GM13977 (cell line): ENCODE measurements around the gene DSE.

Source experiments
- DNase-seq: peaks from one replicate; pipeline ENCODE4 v3.0.0; 2012; ENCODE audit warnings: low spot score
- in situ Hi-C: fragments of 300-500 bp; cut with MboI; formaldehyde crosslinking; loops from one replicate; pipeline ENCODE4 v1.12.0; 2022; ENCODE audit warnings: low sequenced_read_pairs, low pct_unique_long_range_greater_than_20kb, mixed read lengths, inconsistent platforms; ENCODE audit not compliant: unreplicated experiment
- TF ChIP-seq, protein P1 (sequence below): IDR thresholded peaks from 2 replicates; pipeline ENCODE4 v1.5.1; 2012; ENCODE audit warnings: mild to moderate bottlenecking, control low read depth; ENCODE audit not compliant: insufficient read depth; ENCODE audit errors: extremely low read depth, missing control alignments

Gene DSE

DNA sequence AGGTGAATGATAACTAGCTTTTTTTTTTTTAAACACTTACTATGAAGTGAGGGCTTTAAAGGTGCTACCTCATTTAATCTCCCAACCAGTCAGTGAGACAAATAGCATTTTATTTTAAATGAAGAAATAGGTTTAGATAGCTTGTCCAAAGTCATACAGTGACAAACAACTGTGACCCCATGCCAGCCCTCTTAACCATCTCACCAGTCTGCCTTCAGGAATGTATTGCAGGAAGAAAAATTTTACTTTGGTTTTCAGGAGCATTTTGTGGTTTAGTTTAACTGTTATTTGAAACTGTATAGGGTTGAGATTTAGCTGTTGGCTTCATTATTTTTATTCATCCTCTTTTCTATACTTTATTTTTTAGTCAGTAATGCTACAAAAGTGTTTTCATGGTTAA is 18.6 kb downstream of the DSE start:
- in situ Hi-C loops = no loop called here
- TF ChIP-seq, protein P1, sequence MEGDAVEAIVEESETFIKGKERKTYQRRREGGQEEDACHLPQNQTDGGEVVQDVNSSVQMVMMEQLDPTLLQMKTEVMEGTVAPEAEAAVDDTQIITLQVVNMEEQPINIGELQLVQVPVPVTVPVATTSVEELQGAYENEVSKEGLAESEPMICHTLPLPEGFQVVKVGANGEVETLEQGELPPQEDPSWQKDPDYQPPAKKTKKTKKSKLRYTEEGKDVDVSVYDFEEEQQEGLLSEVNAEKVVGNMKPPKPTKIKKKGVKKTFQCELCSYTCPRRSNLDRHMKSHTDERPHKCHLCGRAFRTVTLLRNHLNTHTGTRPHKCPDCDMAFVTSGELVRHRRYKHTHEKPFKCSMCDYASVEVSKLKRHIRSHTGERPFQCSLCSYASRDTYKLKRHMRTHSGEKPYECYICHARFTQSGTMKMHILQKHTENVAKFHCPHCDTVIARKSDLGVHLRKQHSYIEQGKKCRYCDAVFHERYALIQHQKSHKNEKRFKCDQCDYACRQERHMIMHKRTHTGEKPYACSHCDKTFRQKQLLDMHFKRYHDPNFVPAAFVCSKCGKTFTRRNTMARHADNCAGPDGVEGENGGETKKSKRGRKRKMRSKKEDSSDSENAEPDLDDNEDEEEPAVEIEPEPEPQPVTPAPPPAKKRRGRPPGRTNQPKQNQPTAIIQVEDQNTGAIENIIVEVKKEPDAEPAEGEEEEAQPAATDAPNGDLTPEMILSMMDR = no peak
- no peak for DNase-seq

DNA sequence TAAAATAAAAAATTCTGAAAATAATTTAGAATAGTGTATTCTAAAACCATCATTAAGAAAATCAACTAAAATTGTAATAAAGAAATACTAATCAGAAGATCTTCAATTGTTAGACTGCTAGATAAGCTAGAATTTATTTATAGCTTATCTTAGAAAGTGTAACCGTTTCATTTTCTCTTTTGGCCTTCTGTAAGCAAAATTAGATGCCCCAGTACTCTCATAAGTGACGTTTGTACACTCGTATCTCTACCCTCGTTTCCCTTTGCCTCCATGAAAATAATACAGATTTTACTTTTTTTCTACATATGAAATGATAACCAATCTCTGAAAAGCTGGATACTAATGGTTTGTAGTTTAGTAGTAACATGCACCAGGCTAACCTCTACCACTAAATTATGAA is 19.8 kb downstream of the DSE start:
- DNase-seq = no peak
- TF ChIP-seq, protein P1 = no peak
- in situ Hi-C loops = no loop called here

DNA sequence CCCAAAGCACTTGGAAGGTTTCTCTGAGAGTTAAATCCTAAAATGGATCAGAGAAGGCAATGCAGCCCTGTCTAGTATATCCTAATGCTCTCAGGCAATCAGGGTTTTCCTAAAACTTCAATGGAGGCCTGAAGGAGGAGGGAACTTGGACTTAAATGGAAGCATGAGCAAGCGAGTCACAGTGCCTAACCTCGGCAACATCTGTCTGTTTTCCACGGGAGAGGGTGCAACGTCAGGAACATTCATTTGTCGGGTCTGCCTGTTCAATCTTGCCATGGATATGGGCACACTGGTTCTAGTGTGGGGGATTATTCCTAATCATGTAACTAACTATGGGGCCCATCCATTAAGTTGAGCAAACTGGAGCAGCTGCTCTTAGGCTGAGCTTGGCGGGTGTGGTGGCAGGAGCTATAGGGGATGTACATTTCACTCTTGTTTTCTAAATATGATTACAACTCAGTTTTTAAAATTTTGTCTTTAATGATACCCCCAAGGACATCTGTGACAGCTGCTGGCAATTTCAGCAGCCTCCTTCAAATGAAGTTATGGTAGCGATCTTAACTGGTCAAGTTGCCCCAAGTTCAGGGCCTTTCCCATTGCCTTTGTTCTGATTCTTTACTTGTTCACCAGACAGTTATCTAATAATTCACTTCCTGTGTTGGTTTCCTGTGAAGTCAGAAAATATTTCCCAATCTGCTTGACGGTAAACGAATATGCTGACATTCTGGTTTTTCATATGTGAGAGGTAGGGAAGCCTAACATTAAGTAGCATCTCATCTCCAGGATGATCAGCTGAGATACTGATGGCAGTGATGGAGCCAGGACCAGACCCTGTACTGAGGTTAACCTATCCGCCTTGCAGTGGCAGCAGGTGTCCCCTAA is 21.6 kb downstream of the DSE start:
- TF ChIP-seq, protein P1 = no peak
- DNase-seq = no peak
- in situ Hi-C loops = no loop called here

DNA sequence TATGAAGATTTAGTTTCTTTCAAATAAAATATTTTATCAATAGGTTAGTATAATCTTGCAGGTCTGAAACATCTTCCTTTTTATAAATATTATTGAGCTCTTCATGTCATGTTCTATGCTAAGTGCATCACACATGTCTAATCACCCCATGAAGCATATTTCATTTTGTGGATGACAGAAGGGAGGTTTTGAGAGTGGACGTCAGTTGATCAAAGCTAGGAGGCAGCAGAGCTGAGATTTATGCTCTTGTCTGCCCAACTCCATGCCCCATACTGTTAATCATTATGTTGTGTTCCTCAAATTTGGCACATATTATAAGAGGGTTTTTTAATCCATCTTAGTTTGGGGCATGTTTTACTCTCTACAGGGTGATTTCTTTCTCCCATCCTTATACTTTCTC is 22.7 kb downstream of the DSE start:
- DNase-seq = peak; percentile 20
- TF ChIP-seq, protein P1 = peak; percentile 44
- in situ Hi-C loops = no loop called here

DNA sequence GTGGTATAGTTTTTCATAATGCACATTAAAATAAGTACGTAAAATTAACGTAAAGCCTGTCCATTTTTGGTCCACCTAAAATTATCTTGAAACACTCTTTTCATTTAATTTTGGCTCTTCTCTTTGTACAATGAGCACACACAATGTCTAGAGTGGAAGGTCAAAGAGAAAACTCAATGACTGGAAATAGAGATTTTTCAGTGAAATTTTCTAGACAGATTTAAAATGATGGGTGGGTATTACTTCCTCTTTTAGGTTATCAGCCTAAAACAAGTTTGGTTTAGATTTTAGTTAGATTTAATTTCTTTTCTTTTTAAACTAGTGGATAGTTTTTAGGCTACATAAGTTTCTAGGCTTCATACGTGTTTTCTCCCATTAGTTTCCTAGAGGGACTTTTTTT is 24.9 kb downstream of the DSE start:
- DNase-seq = no peak
- TF ChIP-seq, protein P1 = no peak
- in situ Hi-C loops = no loop called here

DNA sequence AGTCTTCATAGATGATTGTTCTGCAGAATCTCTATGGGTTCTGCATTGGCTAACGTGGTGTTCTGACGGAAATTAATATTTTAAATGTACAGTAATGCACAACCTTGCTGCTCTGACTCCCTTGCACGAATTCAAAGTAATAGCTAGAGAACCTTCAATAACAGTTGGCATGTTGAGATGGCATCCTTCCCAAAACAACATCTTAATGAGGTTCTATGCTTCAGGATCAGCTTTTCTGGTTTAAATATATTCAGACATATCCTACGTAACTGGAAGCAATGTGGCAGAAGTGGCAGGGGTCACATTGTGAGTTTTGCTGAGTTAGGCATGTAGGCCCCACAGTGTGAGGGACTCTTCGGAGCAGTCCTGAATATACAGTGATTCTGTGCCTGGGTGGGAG is 25.7 kb downstream of the DSE start:
- TF ChIP-seq, protein P1 = no peak
- DNase-seq = no peak
- in situ Hi-C loops = no loop called here
